ENCODE measurements around the gene SORCS2. TPM values are rescaled to one million over a fixed set of nuclear protein-coding genes. Genes with fewer than 3 reads are reported as not detected.
A peak's percentile ranks its signal among the peaks of the same experiment; 100 is the strongest.

Gene SORCS2
- total RNA-seq, 1 donor from 2014 or later, result 13.4 TPM

- Mint-ChIP-seq H3K27ac (no peak overlapping the region), H3K4me1 (ENCODE audit: unreplicated experiment) (peaks cover 4% of the 10 kb centered on the region), H3K4me3 (no peak overlapping the region), H3K9me3 (no peaks in the 10 kb centered on the region), H3K36me3 (peaks cover 26% of the 10 kb centered on the region), H3K27me3 (no peaks in the 10 kb centered on the region)
- no peak for DNase-seq (ENCODE audit: extremely low spot score, unreplicated experiment)
- no peak for TF ChIP-seq CTCF (conservative IDR thresholded peaks at IDR 0.05)
Measured at GRCh38 chr4:7772711-7773385, 580.5 kb downstream of the SORCS2 start.

GRCh38 chr4:7773401-7774180 lies 581.3 kb downstream of the SORCS2 start:
- Mint-ChIP-seq H3K4me3 (no peak overlapping the region), H3K27ac (peak overlapping the region; percentile 62), H3K27me3 (no peaks in the 10 kb centered on the region), H3K9me3 (no peaks in the 10 kb centered on the region), H3K36me3 (peaks cover 31% of the 10 kb centered on the region), H3K4me1 (ENCODE audit: unreplicated experiment) (peaks cover 4% of the 10 kb centered on the region)
- TF ChIP-seq CTCF (conservative IDR thresholded peaks at IDR 0.05), result no peak
- DNase-seq (ENCODE audit: extremely low spot score, unreplicated experiment), result no peak

GRCh38 chr4:7774301-7775294 lies 582.3 kb downstream of the SORCS2 start:
- DNase-seq (ENCODE audit: extremely low spot score, unreplicated experiment), result no peak
- H3K4me3 Mint-ChIP-seq, result no peak overlapping the region
- peaks cover 14% of the 10 kb centered on the region for H3K4me1 Mint-ChIP-seq (ENCODE audit: unreplicated experiment)
- no peak overlapping the region for H3K27ac Mint-ChIP-seq
- H3K36me3 Mint-ChIP-seq, result peaks cover 31% of the 10 kb centered on the region
- no peaks in the 10 kb centered on the region for H3K27me3 Mint-ChIP-seq
- no peak for TF ChIP-seq CTCF (conservative IDR thresholded peaks at IDR 0.05)
- H3K9me3 Mint-ChIP-seq, result no peaks in the 10 kb centered on the region

GRCh38 chr4:7775396-7775795 lies 583.1 kb downstream of the SORCS2 start:
- Mint-ChIP-seq H3K36me3 (peaks cover 28% of the 10 kb centered on the region), H3K27me3 (no peaks in the 10 kb centered on the region), H3K4me1 (ENCODE audit: unreplicated experiment) (peaks cover 16% of the 10 kb centered on the region), H3K9me3 (no peaks in the 10 kb centered on the region), H3K27ac (no peak overlapping the region), H3K4me3 (no peak overlapping the region)
- no peak for TF ChIP-seq CTCF (conservative IDR thresholded peaks at IDR 0.05)
- DNase-seq (ENCODE audit: extremely low spot score, unreplicated experiment), result no peak

- no peak for DNase-seq (ENCODE audit: extremely low spot score, unreplicated experiment)
- H3K9me3 Mint-ChIP-seq, result no peaks in the 10 kb centered on the region
- H3K27me3 Mint-ChIP-seq, result no peaks in the 10 kb centered on the region
- H3K4me1 Mint-ChIP-seq (ENCODE audit: unreplicated experiment), result peaks cover 19% of the 10 kb centered on the region
- no peak overlapping the region for H3K4me3 Mint-ChIP-seq
- H3K36me3 Mint-ChIP-seq, result peaks cover 38% of the 10 kb centered on the region
- no peak for TF ChIP-seq CTCF (conservative IDR thresholded peaks at IDR 0.05)
- H3K27ac Mint-ChIP-seq, result no peak overlapping the region
Measured at GRCh38 chr4:7777017-7777710, 584.8 kb downstream of the SORCS2 start.
